ENCODE measurements around the gene TMEM185B. TPM values are rescaled to one million over a fixed set of nuclear protein-coding genes. Genes with fewer than 3 reads are reported as not detected.
"Not testable (repeated sequence)": the region's sequence is repeated elsewhere in the genome, so short reads cannot be mapped to it uniquely, and the experiment has no call there.

TMEM185B gene
- total RNA-seq, 1 donor from 2014 or later: 38.7 TPM

- H3K27ac Mint-ChIP-seq: no peak overlapping the region
- no peaks in the 10 kb centered on the region for H3K9me3 Mint-ChIP-seq
- H3K27me3 Mint-ChIP-seq (ENCODE audit: low read depth): no peaks in the 10 kb centered on the region
- no peak overlapping the region for H3K4me3 Mint-ChIP-seq (ENCODE audit: low read depth)
- H3K4me1 Mint-ChIP-seq (ENCODE audit: low read depth): peaks cover 31% of the 10 kb centered on the region
- DNase-seq (ENCODE audit: low spot score): no peak
- H3K36me3 Mint-ChIP-seq (ENCODE audit: low read depth): peaks cover 5% of the 10 kb centered on the region
- intact Hi-C loops (cut with micrococcal nuclease): no loop called here
These were observed 12.5 kb upstream of the TMEM185B start for GRCh38 chr2:120235681-120236080.

GRCh38 chr2:120235158-120235557 lies 12.0 kb upstream of the TMEM185B start:
- H3K27me3 Mint-ChIP-seq (ENCODE audit: low read depth); H3K36me3 Mint-ChIP-seq (ENCODE audit: low read depth); H3K9me3 Mint-ChIP-seq; DNase-seq (ENCODE audit: low spot score); H3K27ac Mint-ChIP-seq; intact Hi-C loops (cut with micrococcal nuclease); H3K4me3 Mint-ChIP-seq (ENCODE audit: low read depth): not testable (repeated sequence)
- H3K4me1 Mint-ChIP-seq (ENCODE audit: low read depth): peaks cover 34% of the 10 kb centered on the region

GRCh38 chr2:120233292-120233691 lies 10.1 kb upstream of the TMEM185B start:
- no peak for DNase-seq (ENCODE audit: low spot score)
- H3K27me3 Mint-ChIP-seq (ENCODE audit: low read depth): no peaks in the 10 kb centered on the region
- peaks cover 22% of the 10 kb centered on the region for H3K36me3 Mint-ChIP-seq (ENCODE audit: low read depth)
- H3K4me3 Mint-ChIP-seq (ENCODE audit: low read depth): peak overlapping the region; percentile 91
- H3K27ac Mint-ChIP-seq: peak overlapping the region; percentile 98
- intact Hi-C loops (cut with micrococcal nuclease): loop anchor here (2.0 to 5.0 kb wide), 3 partner anchors 34 to 476 kb away; partner anchors contain the start of gene PTPN4
- peaks cover 49% of the 10 kb centered on the region for H3K4me1 Mint-ChIP-seq (ENCODE audit: low read depth)
- no peaks in the 10 kb centered on the region for H3K9me3 Mint-ChIP-seq

GRCh38 chr2:120231974-120232635 lies 8.9 kb upstream of the TMEM185B start:
- H3K4me1 Mint-ChIP-seq (ENCODE audit: low read depth): peaks cover 58% of the 10 kb centered on the region
- DNase-seq (ENCODE audit: low spot score): peak; percentile 79
- H3K36me3 Mint-ChIP-seq (ENCODE audit: low read depth): peaks cover 25% of the 10 kb centered on the region
- H3K9me3 Mint-ChIP-seq: no peaks in the 10 kb centered on the region
- no peaks in the 10 kb centered on the region for H3K27me3 Mint-ChIP-seq (ENCODE audit: low read depth)
- peak overlapping the region; percentile 98 for H3K27ac Mint-ChIP-seq
- intact Hi-C loops (cut with micrococcal nuclease): loop anchor here (1.0 to 5.0 kb wide), 6 partner anchors 9 to 475 kb away; partner anchors contain the start of genes PTPN4, RALB and TMEM185B
- peak overlapping the region; percentile 91 for H3K4me3 Mint-ChIP-seq (ENCODE audit: low read depth)

- Mint-ChIP-seq H3K27ac (peak overlapping the region; percentile 98), H3K27me3 (ENCODE audit: low read depth) (no peaks in the 10 kb centered on the region), H3K9me3 (no peaks in the 10 kb centered on the region), H3K4me3 (ENCODE audit: low read depth) (peak overlapping the region; percentile 91), H3K36me3 (ENCODE audit: low read depth) (peaks cover 25% of the 10 kb centered on the region), H3K4me1 (ENCODE audit: low read depth) (peaks cover 62% of the 10 kb centered on the region)
- no peak for DNase-seq (ENCODE audit: low spot score)
- intact Hi-C loops (cut with micrococcal nuclease): loop anchor here (5.0 kb wide), 2 partner anchors 36 to 474 kb away; partner anchors contain the start of gene PTPN4
These were observed 8.4 kb upstream of the TMEM185B start for GRCh38 chr2:120231564-120231973.

- H3K27me3 Mint-ChIP-seq (ENCODE audit: low read depth): no peaks in the 10 kb centered on the region
- intact Hi-C loops (cut with micrococcal nuclease): loop anchor here (5.0 kb wide), 2 partner anchors 37 to 473 kb away; partner anchors contain the start of gene PTPN4
- H3K4me1 Mint-ChIP-seq (ENCODE audit: low read depth): peaks cover 66% of the 10 kb centered on the region
- H3K9me3 Mint-ChIP-seq: no peaks in the 10 kb centered on the region
- H3K36me3 Mint-ChIP-seq (ENCODE audit: low read depth): peaks cover 28% of the 10 kb centered on the region
- H3K27ac Mint-ChIP-seq: peak overlapping the region; percentile 98
- peak overlapping the region; percentile 91 for H3K4me3 Mint-ChIP-seq (ENCODE audit: low read depth)
- no peak for DNase-seq (ENCODE audit: low spot score)
These were observed 7.6 kb upstream of the TMEM185B start for GRCh38 chr2:120230515-120231471.

GRCh38 chr2:120229341-120229740 lies 6.1 kb upstream of the TMEM185B start:
- Mint-ChIP-seq H3K4me1 (ENCODE audit: low read depth) (peaks cover 72% of the 10 kb centered on the region), H3K4me3 (ENCODE audit: low read depth) (peak overlapping the region; percentile 48), H3K36me3 (ENCODE audit: low read depth) (peaks cover 28% of the 10 kb centered on the region), H3K9me3 (no peaks in the 10 kb centered on the region), H3K27ac (peak overlapping the region; percentile 74), H3K27me3 (ENCODE audit: low read depth) (no peaks in the 10 kb centered on the region)
- intact Hi-C loops (cut with micrococcal nuclease): no loop called here
- DNase-seq (ENCODE audit: low spot score): no peak

- Mint-ChIP-seq H3K4me1 (ENCODE audit: low read depth) (peaks cover 75% of the 10 kb centered on the region), H3K4me3 (ENCODE audit: low read depth) (no peak overlapping the region), H3K27ac (peak overlapping the region; percentile 67), H3K36me3 (ENCODE audit: low read depth) (peaks cover 28% of the 10 kb centered on the region), H3K27me3 (ENCODE audit: low read depth) (no peaks in the 10 kb centered on the region), H3K9me3 (no peaks in the 10 kb centered on the region)
- no peak for DNase-seq (ENCODE audit: low spot score)
- intact Hi-C loops (cut with micrococcal nuclease): no loop called here
These were observed 5.3 kb upstream of the TMEM185B start for GRCh38 chr2:120228503-120228902.

GRCh38 chr2:120227111-120227991 lies 4.2 kb upstream of the TMEM185B start:
- no peaks in the 10 kb centered on the region for H3K27me3 Mint-ChIP-seq (ENCODE audit: low read depth)
- H3K27ac Mint-ChIP-seq: peak overlapping the region; percentile 67
- no peaks in the 10 kb centered on the region for H3K9me3 Mint-ChIP-seq
- no peak overlapping the region for H3K4me3 Mint-ChIP-seq (ENCODE audit: low read depth)
- peaks cover 65% of the 10 kb centered on the region for H3K4me1 Mint-ChIP-seq (ENCODE audit: low read depth)
- peaks cover 30% of the 10 kb centered on the region for H3K36me3 Mint-ChIP-seq (ENCODE audit: low read depth)
- no peak for DNase-seq (ENCODE audit: low spot score)
- intact Hi-C loops (cut with micrococcal nuclease): no loop called here

GRCh38 chr2:120226316-120226715 lies 3.1 kb upstream of the TMEM185B start:
- no peaks in the 10 kb centered on the region for H3K27me3 Mint-ChIP-seq (ENCODE audit: low read depth)
- peak overlapping the region; percentile 24 for H3K27ac Mint-ChIP-seq
- no peak overlapping the region for H3K4me3 Mint-ChIP-seq (ENCODE audit: low read depth)
- H3K4me1 Mint-ChIP-seq (ENCODE audit: low read depth): peaks cover 70% of the 10 kb centered on the region
- H3K9me3 Mint-ChIP-seq: no peaks in the 10 kb centered on the region
- DNase-seq (ENCODE audit: low spot score): no peak
- intact Hi-C loops (cut with micrococcal nuclease): no loop called here
- peaks cover 40% of the 10 kb centered on the region for H3K36me3 Mint-ChIP-seq (ENCODE audit: low read depth)

- H3K9me3 Mint-ChIP-seq: no peaks in the 10 kb centered on the region
- intact Hi-C loops (cut with micrococcal nuclease): no loop called here
- H3K27ac Mint-ChIP-seq: no peak overlapping the region
- H3K4me1 Mint-ChIP-seq (ENCODE audit: low read depth): peaks cover 70% of the 10 kb centered on the region
- peaks cover 41% of the 10 kb centered on the region for H3K36me3 Mint-ChIP-seq (ENCODE audit: low read depth)
- H3K4me3 Mint-ChIP-seq (ENCODE audit: low read depth): peak overlapping the region; percentile 37
- DNase-seq (ENCODE audit: low spot score): no peak
- H3K27me3 Mint-ChIP-seq (ENCODE audit: low read depth): no peaks in the 10 kb centered on the region
These were observed 2.4 kb upstream of the TMEM185B start for GRCh38 chr2:120225549-120226065.

Data from activated T-helper 2 cell treated with anti-CD3 and anti-CD28 coated beads, Interferon-gamma antibody, Interleukin-2, Interleukin-4, amounts not matched to agents 10 μg/mL and 5 μg/mL and 100 μg/mL, durations not matched to agents 14 hours and 24 hours and 36 hours (primary cell).